Sigmoid colon (tissue), 4 donors: ENCODE results near the gene SVBP.

Experiments
- CTCF ChIP-seq, 4 experiments: fragments of 450-650 bp in 3 of 4; fragments of 200-600 bp in 1 of 4; IDR thresholded peaks; one replicate each; pipeline ENCODE4 v1.5.1; 2016 to 2019; ENCODE audit warnings: antibody characterized with exemption in 4 of 4, mild to moderate bottlenecking in 3 of 4, moderate library complexity in 2 of 4
- EP300 ChIP-seq, 4 donors: sonication (generic); formaldehyde crosslinking; IDR thresholded peaks; one replicate each; pipeline ENCODE4 v1.6.1; 2017; ENCODE audit warnings: antibody characterized with exemption in 4 of 4
- POLR2A ChIP-seq, 2 donors: fragments of 450-650 bp; IDR thresholded peaks; one replicate each; pipeline ENCODE4 v1.6.1; 2016; ENCODE audit warnings: antibody characterized with exemption in 2 of 2, mild to moderate bottlenecking in 2 of 2, moderate library complexity in 2 of 2
- POLR2AphosphoS5 ChIP-seq, 4 donors: sonication (generic); formaldehyde crosslinking; IDR thresholded peaks; one replicate each; pipeline ENCODE4 v1.6.1; 2017; ENCODE audit warnings: antibody characterized with exemption in 4 of 4

GRCh38 chr1:42834803-42835202 lies 17.6 kb upstream of the SVBP start:
- TF ChIP-seq POLR2A (IDR thresholded peaks at IDR 0.05) (no peak), POLR2AphosphoS5 (IDR thresholded peaks at IDR 0.05) (no peak), CTCF (IDR thresholded peaks at IDR 0.05) (no peak), EP300 (IDR thresholded peaks at IDR 0.05) (no peak)
